Erythroblast (primary cell): ENCODE data around the gene IRAK1.

Source experiments
- GATA1 ChIP-seq: IDR thresholded peaks from 2 replicates; pipeline ENCODE4 v1.6.1; 2011; ENCODE audit warnings: low read depth, mild to moderate bottlenecking, control low read depth, low read length, moderate library complexity
- POLR2A ChIP-seq: IDR thresholded peaks from 2 replicates; pipeline ENCODE4 v1.6.1; 2011; ENCODE audit warnings: mild to moderate bottlenecking, low read length

- TF ChIP-seq POLR2A = no peak
- TF ChIP-seq GATA1 = no peak
Observed at GRCh38 chrX:154018518-154019060, 1.1 kb downstream of the IRAK1 start.
